HG03558 (cell line): ENCODE measurements around the gene MYO1E.
"Not testable (repeated sequence)": the region's sequence is repeated elsewhere in the genome, so short reads cannot be mapped to it uniquely, and the experiment has no call there.

Experiments
- ATAC-seq: cut with Tn5 transposase; IDR thresholded peaks from one replicate; pipeline ENCODE4 v1.9.1; 2021; ENCODE audit warnings: moderate number of reproducible peaks; ENCODE audit not compliant: unreplicated experiment; ENCODE audit errors: extremely low read depth

MYO1E gene

DNA sequence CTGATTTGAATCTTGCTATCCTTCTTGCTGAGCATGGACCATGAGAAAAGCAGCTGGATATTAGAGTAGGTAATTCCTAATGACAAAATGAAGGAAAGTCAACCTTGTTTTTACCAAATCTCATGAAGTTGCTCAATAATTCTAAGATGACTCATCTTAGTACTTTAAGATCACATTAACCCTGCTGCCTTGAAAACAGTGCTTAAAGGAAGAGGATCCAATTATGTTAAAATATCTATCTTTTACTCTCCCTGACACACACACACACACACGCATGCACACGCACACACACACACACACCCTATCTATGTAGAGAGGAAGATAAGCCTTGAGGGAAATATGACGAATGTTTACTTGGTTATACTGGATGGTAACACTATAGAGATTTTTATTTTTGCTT, 16.0 kb upstream of the MYO1E start:
- no peak for ATAC-seq

DNA sequence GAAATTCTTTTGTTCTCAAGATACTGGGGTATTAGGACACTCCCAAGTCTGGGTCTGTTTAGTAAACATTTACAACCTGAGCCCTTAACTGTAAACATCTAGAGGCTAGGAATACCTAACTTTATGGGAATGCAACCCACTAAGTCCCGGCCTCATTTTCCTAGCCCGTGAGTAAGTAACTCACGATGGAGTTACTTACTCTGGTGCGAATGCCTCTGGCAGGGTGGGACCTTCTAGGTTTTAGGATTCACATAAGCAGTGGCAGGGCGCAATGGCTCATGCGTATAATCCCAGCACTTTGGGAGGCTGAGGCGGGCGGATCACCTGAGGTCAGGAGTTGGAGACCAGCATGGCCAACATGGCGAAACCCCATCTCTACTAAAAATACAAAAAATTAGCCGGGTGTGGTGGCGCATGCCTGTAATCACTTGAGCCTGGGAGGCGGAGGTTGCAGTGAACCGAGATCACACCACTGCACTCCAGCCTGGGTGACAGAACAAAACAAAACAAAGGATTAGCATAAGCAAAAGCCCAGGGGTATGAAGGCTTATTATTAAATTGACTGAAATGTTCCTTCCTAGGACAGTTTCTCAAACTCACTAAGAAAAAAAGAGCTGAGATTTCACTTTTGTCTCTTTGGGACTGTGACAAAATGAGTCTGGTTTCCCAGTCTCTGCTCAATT, 14.7 kb upstream of the MYO1E start:
- not testable (repeated sequence) for ATAC-seq

DNA sequence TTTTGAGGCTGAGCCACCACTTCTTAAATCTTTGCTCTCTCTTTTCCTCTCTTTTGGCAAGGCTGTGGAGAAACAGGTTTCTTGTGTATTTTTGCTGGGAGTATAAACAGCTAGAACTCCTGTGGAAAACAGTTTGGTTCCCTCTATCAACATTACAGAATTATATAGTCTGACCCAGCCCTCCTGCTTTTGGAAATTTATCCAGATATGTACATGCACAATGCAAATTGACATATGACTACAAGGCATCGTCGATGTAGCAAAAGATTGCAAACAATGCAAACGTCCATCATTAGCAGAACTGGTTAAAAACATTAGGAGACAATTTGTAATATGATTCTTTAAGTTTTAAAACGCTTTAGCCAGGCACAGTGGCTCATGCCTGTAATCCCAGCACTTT, 12.5 kb upstream of the MYO1E start:
- no peak for ATAC-seq

DNA sequence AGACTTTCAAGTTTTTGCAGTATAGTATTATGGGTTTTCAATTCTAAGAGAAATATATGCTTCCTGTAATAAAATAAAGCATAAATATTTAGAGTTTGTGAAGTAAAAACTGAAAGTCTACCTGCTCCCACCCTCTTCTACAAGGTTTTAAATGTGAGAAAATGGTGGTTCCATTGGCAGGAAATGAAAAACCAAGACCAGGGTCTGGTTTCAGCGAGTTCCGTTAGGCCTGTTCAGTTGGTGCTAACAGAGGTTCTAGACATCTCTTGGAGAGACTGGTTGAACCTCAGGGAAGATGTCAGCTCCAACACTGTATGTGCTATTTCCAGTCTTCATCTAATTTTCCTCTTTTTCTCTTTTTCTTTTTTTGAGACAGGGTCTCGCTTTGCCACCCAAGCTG, 11.8 kb upstream of the MYO1E start:
- no peak for ATAC-seq

DNA sequence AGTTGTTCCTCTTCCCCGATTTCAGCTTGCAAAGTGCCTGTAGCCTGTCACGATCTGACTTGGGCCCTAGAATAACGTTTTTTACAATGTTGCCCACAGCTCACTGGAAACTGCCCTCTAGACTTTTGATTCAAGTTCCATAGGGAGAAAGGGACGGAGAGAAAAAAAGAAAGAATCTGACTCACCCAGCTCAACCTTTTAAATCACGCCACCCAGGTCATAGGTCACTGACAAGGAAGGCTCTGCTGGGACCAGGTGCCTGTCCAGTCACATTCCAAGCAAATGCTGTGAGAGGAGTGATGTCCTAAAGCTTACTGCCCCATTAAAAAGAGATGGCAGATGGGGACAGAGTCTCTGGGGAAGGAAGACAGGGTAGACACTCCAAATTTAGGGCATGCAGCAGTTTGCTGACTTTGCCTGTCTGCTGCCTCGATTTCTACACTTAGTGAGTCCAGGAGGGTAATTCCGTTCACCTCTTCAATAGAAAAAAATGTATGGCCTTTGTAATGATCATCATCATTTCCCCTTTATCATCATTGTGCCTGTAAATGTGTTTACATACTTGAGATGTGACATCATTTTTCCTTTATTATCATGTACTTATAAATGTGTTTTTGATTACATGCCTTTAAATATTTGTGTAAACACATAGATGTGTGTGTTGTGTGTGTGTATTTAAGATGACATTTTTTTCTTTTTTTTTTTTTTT, 8.4 kb upstream of the MYO1E start:
- ATAC-seq, result no peak

DNA sequence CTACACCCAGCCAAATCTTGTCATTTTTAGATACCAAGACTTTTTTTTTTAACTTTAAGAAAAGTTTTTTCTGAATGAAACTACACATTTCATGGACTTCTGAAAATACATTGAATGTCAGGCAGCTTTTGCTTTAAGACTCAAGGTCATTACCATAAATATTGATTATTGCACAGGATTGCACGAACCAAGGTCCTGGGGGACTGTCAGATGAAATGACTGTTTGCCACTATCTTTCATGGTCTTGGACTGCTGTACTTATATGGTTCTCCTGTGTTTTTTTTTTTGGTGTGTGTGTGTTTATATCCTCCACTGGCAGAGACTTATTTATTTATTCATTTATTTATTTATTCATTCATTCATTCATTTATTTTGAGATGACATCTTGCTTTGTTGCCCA, 6.9 kb upstream of the MYO1E start:
- ATAC-seq, result no peak

DNA sequence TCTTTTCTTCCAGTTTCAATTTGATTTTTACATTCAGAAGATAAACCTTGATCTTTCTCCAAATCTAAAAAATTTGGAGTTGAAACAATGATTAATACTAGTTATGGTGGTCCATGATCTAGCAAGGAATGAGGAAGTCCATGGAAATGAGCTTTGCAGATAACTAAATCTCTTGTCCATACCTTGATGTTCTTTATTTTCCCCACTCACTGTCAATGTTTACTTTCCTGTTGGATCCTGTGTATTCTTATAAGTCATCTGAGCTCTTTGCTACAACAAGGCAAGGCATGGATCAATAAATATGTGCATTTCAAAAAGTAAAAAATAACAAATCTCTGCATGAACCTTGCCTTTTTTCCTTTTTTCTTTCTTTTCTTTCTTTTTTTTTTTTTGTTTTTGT, 6.2 kb upstream of the MYO1E start:
- ATAC-seq, result no peak

DNA sequence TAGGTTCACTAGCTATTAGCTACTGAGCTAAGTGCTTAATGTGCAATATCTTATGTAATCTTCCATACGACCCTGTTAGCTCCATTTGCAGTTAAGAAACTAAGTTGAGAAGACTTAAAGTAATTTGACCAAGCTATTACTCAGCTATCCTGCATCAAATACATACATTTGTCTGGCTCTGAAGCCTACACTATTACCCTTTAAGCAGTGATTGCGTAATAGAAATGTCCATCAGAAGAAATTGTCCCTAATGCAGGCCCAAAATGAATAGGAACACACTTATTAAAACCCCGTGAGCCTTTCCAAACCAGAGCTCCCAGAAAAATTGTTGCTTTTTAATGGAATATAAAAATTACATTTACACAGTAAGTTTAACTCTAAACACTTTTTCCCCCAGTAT, 5.3 kb upstream of the MYO1E start:
- no peak for ATAC-seq

DNA sequence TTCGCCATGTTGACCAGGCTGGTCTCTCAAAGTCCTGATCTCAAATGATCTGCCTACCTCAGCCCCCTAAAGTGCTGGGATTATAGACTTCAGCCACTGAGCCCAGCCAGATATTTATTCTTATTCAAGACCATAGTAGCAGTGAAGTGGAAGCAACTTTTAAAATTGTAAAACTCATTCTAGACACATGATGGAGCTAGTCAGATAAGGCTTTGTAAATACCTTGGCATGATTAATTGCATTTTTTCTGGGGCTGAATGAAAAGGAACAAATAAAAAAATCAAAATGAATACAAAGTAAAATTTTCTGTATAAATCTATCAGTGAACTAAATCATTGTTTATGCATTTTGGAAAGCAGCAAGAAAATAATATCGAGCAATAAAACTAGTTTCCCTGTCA, 4.1 kb upstream of the MYO1E start:
- no peak for ATAC-seq

DNA sequence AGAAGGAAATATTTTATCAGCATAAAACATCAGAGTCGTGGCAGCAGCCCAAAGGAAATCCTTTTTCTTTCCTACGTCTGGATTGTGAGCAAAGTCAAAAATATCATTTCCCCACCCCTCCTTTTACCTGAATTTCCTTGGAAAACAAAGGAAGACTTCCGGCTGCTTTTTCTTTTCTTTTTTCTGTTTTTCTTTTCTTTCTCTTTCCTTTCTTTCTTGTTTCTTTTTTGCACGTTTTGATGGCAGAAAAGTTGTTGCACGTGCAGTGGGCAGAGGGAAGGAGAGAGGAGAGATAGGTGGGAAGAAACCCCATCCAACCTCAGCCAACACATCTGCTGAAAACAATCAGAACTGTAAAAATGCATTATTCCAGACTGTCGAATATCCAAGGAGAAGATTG, 544 bp upstream of the MYO1E start:
- ATAC-seq, result no peak

DNA sequence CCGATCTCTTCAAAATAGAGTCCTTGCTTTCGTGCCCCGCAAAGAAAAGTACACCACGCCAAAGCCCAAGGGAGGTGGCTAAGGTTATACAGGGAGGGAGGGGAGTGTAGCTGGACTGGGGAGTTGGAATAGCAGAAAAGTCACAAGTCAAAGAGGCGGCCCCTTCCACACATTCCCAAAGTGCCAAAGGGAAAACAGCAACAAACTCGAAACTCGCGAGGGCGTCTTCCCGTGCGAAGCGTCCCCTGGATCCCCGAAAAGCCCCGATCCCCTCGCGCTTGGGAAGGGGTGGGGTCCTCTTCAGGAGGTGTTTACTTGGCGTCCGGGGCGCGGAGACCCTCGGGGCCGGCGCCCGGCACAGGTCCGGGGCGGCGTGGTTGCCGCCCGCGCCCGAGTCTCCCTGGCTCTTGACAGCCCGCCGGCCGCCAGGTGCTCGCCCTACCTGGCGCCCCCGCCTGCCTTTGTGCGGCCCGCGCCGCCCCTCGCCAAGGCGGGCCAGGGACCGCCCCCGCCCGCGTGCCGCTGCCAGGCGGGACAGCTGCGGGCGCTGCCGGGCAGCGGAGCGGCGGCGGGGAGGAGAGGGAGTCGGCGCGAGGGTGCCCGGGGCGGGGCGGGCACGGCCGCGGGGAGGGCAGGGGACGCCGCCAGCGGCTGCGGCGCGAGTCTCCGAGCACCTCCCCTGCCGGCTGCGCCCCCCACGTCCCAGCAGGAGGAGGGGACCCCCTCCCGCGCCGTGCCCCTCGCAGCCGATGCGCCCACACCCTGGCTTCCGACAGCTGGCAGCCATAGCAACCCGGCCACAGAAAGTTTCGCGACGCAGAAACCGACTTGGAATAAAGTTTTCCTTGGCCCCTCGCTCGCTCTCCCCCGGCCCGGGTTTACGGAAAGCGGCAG, 966 bp downstream of the MYO1E start:
- no peak for ATAC-seq

DNA sequence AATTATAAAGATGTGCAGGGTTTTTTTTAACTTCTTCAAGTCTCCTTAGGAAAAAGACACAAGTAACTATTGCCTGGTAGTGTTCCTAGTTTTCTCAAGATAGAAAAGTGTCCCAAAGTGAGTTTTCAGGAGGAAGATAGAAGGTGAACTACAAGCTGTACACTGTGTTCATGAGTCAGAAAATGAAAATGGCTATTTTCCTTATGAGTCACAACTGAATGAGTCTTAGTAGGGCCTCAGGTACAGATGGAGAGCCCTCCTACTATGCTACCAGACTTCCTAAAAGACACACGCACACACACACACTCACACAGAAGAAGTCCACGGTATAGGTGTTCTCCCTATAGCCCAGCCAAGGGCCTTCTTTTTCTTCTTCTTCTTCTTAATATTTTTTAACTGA, 3.1 kb downstream of the MYO1E start:
- ATAC-seq, result no peak

DNA sequence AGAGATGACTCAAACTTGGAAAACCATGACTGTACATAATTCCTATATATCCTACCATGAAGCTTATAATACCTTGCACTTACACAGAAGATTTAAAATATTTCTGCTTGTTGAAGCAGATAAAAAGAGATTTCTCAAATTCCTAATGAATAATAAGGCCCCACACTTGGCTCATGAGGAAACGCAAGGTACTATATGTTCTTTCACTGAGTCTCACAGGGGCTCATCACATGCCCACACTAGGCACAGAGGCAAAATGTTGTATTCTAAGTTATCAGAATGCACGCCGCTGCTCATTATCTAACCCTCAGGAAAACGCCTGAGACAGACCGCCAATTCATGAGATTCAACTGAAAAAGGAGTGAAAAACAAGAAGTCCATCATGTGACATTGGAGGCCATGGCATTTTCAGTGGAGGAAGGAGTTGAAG, 5.6 kb downstream of the MYO1E start:
- ATAC-seq, result no peak

DNA sequence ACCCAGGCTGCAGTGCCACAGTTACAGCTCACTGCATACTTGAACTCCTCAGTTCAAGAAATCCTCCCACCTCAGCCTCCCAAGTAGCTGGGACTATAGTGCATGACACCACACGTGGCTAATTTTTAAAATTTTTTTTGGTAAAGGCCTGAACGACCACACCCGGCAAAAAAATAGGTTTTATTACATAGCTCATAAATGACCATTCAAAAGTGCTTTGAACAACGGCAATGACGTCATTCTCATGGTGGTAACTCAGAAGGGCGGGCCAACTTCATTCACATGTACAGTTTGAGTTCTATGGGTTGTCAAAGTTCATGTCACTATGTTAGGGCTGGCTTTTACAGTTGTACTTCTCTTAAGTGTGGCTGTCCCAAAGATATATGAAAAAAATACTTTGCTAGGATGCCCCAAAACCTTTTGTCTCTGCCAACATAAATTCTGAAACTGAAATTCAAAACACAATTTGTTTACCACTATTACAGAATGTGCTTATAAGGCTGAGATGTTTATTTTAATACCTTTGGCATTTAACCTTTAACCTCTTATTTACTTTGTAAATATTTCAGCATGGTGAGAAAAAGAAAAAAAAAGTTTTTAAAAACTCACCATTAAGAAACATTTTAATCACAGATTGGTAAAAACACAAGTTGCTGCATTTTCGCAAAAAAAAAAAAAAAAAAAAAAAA, 6.2 kb downstream of the MYO1E start:
- ATAC-seq, result no peak

DNA sequence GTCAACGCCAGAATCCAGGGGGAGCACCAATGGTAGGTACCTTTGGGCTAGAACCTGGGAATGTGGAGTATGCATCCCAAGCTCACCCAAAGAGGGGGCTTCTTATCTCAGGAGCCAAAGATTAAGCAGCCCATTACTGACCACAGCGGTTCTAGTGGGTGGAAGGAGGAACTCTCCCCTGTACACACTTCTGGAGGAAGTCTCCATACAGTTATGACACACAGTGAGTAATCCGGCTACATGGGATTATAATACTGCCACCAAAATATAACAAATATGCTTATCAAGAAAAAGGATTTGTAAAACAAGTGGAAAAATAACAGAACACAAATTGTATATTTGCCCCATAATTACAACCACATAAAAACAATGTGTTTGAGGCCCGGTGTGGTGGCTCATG, 8.4 kb downstream of the MYO1E start:
- ATAC-seq, result no peak

DNA sequence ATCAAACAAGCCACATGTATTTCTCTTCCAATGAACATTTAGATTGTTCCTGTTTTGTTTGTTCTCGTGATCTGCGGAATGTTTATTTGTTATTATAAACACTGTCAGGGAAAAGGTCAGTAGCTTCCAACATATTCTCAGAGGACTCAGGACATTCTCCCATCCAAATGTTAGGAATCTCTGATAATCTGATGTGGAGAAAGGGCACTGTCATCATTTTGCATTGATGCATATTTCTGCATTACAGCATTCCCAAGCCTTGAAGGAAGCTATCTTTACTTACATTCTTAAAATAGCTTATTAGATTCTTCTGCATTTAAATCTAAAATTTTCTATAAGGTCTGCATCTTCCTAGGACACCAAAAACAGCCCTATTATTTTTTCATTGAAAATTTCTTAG, 10.3 kb downstream of the MYO1E start:
- no peak for ATAC-seq

DNA sequence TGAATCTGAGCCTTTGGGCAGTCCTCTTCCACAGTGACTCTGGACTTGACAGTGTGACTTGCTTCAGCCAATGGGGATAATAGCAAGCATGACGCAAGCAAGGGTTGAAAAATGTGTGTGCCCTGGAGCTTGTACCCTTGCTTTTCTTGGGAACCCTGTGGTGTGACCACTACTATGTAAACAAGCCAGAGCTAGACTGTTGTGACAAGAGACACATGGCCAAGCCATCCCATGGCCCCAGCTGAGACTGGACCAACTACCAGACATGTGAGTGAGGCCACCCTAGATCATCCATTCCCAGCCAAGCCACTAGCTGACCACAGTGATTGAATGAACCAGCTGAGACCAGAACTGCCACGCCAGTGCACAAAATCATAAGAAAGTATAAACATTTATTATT, 11.8 kb downstream of the MYO1E start:
- no peak for ATAC-seq

DNA sequence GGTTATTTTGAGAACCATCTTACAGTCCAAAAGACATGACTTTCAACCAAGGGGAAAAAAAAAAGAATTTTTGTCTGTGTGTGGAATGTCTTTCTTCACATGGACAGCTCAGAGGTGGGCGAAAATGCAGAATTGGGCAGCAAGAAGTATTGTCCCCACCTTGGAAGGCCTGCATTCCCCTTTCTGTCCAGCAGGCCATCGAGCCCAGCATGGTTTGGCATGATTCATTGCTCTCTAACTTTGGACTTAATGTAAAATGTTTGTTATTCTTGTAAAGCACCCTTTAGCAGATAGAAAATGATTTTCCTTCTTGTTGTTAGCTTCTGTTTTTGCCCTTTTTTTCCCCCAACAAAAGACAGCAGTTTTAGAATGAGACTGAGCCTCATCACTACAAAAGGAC, 12.4 kb downstream of the MYO1E start:
- no peak for ATAC-seq

DNA sequence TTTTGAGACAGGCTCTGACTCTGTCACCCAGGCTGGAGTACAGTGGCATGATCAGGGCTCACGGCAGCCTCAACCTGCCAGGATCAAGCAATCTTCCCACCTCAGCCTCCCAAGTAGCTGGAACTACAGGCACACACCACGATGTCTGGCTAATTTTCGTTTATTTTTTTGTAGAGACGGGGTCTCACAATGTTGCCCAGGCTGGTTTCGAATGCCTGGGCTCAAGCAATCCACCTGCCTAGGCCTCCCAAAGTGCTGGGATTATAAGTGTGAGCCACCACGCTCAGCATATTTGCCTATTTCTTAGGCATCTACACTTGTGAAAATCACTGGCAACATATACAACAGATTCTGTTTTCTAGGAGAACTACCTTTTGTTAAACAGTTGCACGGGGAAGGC, 16.9 kb downstream of the MYO1E start:
- ATAC-seq, result no peak

DNA sequence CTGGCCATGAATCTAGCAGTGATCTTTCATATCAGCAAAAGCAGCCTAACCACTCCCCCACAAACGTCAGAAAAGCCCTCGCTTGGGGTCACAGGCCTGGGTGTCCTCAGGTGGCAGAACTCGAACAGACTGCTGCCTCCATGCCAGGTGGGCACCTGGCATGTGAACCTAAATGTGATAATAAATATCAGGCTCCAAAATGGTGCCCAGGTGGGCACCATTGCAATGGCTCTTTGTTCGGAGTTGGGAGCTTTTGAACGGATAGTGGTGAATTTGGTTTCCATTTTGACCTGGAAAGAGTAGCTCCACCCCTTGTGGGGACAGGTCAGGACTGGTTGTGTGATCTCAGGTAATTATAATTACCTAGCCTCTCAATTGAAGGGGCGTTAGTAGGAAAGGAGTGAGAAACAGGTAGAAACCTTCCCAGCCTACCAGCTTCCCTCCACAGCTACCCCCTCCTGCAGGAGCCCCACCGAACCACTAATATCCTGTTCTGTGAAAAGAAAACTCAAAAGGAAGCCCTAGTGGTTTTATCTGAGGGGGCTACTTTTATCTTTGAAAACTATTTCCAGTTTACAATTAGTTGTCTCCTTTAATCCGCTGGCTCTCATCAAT, 18.1 kb downstream of the MYO1E start:
- ATAC-seq, result no peak
